HG03135 (cell line): ENCODE data around the gene SLC35D3.
"Not testable (repeated sequence)": the region's sequence is repeated elsewhere in the genome, so short reads cannot be mapped to it uniquely, and the experiment has no call there.

Experiments used
- ATAC-seq: cut with Tn5 transposase; IDR thresholded peaks from one replicate; pipeline ENCODE4 v1.9.1; 2021; ENCODE audit warnings: mild to moderate bottlenecking, moderate library complexity; ENCODE audit not compliant: unreplicated experiment

The SLC35D3 gene

DNA sequence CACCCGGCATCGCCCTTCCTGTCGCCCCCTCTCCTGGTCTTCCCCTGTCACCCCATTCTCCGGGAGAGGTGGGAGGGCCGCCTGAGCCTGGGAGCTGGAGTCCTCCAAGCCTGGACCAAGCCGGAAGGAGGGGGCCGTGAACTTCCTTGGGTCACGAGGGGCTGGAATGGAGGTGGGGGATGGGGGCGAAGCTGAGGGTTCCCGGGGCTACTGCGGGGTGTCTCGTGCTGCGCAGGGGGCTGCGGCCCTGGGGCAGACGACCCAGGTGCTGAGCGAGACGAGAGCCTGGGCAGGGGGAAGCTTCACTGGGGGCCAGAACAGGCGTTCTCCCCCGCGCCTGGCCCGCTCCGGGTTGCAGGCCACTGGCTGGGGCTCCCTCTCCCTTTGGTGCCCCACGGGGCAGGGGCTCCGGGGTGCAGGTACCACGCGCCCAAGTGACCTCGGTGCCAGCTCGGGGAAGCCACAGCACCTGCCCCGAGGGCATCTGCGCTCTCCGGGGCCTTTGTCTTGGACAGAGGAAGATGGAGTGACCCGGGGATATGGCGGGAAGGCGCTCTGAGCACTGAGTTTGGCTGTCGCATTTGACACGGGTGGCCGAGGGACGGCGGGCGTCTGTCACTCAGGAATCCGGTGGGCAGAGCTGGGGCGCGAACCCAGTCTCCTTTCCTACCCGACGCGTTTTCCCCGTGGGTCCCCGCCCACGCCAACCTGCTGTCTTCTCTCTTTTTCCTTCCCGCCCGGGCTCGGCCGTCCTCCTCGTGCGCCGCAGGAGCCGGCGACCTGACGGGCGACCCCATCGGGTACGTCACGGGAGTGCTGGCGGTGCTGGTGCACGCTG, 1.2 kb downstream of the SLC35D3 start:
- ATAC-seq, result no peak

GRCh38 chr6:136923954-136924673, 2.0 kb downstream of the SLC35D3 start:
- no peak for ATAC-seq

GRCh38 chr6:136926383-136926782, 4.3 kb downstream of the SLC35D3 start:
- no peak for ATAC-seq

DNA sequence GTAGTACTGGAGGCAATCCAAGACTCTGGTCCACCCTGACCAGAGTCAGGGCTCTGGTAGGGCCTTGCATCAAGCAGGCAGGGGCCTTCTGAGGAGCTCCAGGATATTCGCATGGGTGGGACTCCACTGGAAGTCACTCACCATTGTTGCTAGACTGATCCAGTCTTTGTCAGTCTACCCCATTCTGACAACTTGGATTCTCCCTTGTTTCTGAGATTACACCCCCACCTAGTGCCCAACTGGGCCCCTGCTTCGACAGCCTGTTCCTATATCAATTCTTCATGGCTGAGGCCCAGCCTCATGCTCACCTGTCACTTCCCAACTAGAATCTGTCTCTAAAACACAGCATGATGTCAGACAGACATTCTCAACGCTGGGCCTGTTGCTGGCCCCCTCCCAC, 5.2 kb downstream of the SLC35D3 start:
- no peak for ATAC-seq

GRCh38 chr6:136930528-136930927, 8.4 kb downstream of the SLC35D3 start:
- no peak for ATAC-seq

GRCh38 chr6:136932599-136932998, 10.5 kb downstream of the SLC35D3 start:
- no peak for ATAC-seq

DNA sequence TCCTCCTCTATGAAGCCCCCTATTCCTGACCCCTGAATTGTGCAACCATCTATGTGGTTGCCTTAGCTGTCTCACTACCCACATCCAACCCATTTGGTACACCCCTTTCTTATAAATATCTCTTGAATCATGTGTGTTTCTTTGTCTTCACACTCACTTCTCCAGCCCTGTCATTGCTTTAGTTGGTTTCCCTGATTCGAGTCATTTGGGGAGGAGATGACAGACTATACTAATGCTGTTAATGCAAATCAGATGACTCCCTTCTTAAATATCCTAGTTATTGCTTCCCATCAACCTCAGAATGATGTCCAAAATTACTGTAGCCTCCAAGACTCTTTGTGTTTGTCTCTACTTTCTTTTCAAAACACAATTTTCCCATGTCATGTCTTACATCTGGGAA, 23.0 kb downstream of the SLC35D3 start:
- no peak for ATAC-seq

DNA sequence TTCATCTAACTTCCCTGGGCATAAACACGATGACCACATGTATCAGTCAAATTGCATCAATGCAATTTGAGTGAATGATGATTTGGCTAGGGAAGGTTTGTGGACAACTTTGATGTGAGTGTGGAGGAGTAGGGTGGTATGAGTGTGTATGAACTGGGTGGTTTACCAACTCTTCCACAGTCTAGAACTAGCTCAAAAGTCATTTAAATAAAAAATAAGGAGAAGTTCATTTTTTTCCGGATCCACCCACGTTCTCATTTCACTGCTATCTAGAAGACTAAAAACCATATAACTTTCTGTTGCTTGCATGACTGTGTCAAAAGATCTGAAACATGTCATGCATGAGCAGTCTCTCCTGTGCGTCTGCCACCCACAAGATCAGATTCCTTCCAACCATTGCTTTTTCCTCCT, 23.6 kb downstream of the SLC35D3 start:
- ATAC-seq, result no peak

DNA sequence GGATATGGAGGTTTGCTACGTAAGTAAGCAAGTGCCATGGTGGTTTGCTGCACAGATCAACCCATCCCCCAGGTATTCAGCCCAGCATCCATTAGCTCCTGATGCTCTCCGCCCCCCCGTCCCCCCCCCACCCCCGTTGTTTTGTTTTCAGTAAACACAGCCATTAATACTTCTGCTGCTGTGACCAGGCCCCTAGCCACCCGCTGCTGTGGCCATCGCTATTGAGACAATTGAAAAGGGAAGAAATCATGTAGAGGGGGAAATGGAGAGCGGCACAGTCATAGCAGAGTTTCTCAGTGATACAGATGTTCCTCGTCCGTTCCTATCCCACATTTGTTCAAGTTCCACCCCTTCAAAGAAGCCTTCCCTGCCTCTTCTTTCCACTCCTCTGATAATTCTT, 24.9 kb downstream of the SLC35D3 start:
- ATAC-seq, result no peak

DNA sequence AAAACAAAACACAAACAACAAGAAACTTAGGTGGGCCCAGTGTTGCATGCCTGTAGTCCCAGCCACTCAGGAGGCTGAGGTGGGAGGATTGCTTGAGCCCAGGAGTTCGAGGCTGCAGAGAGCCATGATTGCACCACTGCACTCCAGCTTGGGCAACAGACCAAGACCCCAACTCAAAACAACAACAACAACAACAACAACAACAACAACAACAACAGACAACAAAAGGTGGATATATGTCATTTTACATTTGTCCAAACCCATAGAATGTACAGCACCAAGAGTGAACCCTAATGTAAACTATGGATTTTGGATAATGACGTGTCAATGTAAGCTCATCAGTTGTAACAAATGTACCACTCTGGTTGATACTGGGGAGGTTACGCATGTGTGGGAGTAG, 27.9 kb downstream of the SLC35D3 start:
- not testable (repeated sequence) for ATAC-seq

DNA sequence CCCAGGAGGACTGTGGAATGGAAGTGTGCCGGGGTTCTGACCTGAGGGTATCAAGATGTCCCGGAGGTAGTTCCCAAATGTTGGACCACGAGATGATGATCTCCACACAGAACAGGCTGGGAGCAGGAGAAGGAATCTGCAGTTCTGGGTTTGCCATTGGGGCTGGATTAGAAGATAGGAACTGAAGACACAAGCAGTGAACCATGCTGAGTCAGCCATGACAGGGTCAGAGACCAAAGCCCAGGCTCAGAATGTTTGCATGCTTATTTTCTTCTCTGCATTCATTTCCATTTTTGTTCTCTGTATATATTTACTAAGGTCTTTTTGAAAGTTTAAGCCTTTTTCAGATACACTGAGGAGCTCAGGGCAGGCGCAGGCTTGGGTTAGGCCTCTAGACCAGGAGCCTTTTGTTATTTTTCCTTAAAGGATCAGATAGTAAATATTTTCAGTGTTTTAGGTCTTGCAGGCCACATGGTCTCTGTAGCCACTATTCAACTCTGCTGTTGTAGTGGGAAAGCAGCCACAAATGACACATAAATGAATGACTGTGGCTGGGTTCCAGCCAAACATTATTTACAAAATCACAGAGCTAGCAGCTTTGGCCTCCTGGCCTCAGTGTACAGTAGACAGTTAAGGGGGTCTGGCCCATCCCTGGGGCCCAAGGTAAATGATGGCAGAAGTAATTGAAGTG, 28.5 kb downstream of the SLC35D3 start:
- ATAC-seq, result no peak

GRCh38 chr6:136952714-136953260, 30.7 kb downstream of the SLC35D3 start:
- no peak for ATAC-seq

GRCh38 chr6:136955123-136955522, 33.0 kb downstream of the SLC35D3 start:
- no peak for ATAC-seq

GRCh38 chr6:136956590-136957544, 34.8 kb downstream of the SLC35D3 start:
- no peak for ATAC-seq

DNA sequence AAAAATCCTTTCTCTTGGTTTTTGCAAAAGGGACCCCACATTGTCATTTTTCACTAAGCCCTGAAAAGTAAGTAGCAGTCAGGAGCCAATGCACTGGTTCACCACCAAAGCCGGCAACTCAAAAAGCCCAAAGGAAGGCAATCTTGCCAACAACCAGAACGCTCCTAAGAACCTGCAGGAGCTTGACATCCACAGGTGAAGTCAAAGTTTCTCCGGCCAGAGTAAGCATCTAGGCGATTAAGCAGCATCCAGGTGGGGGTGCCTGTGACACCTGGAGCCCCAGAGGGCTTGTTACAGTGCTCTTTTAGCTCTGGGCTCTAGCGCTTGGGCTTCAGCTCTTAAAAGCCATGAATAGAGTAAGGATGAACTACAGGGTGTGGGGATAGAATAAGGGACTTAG, 36.1 kb downstream of the SLC35D3 start:
- no peak for ATAC-seq

DNA sequence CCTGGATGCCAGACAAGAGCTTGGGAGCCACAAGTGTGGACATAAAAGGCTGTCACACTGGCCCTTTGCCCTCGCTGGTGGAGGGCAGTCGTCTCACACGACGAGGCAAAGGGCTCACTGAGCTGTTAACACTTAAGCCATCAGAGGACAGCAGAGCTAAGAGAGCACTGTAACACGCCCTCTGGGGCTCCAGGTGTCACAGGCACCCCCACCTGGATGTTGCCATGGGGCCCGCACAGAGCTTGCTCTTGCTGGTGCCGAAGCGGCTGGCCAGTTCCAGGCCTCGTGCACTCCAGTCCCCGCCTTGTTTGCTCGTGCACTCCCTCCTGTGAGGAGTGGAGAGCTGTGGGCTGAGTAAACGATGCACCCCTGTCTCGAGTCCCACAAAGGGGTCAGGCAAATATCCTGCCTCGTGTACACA, 37.4 kb downstream of the SLC35D3 start:
- ATAC-seq, result no peak

DNA sequence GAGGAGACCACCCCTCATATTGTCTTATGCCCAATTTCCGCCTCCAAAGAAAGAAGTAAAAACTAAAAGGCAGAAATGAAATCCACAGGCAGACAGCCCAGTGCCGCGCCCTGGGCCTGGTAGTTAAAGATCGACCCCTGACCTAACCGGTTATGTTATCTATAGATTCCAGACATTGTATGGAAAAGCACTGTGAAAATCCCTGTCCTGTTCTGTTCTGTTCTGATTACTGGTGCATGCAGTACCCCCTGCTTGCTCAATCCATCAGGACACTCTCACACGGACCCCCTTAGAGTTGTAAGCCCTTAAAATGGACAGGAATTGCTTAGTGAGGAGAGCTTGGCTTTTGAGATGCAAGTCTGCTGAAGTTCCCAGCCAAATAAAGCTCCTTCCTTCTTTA, 37.8 kb downstream of the SLC35D3 start:
- ATAC-seq, result not testable (repeated sequence)

GRCh38 chr6:136960781-136961180, 38.7 kb downstream of the SLC35D3 start:
- ATAC-seq, result no peak

GRCh38 chr6:136961848-136962247, 39.7 kb downstream of the SLC35D3 start:
- no peak for ATAC-seq

GRCh38 chr6:136962661-136963060, 40.6 kb downstream of the SLC35D3 start:
- ATAC-seq, result no peak
